HepG2 (cell line): Measurements from ENCODE around the gene GCNT4. TPM values are rescaled to one million over a fixed set of nuclear protein-coding genes. Genes with fewer than 3 reads are reported as not detected.

ENCODE experiments used
- ATAC-seq: fragments of 200-7000 bp; cut with Tn5 transposase; 3 replicates; pipeline ENCODE4 v1.9.1; 2020; ENCODE audit warnings: mild to moderate bottlenecking, moderate library complexity
- BruUV-seq: library from RNA; stranded (reverse); fragments of 400-500 nt; replicated peaks from 2 replicates; lab custom pipeline; 2021; lab: Mats Ljungman, UMichigan
- CTCF ChIA-PET: fragments of 300-600 bp; formaldehyde crosslinking; extraction: SDS; loops from one replicate; lab custom pipeline; 2021; ENCODE audit warnings: low total read pairs, inconsistent platforms, low intra/inter-chr PET ratio; lab: Yijun Ruan, JAX
- POLR2A ChIA-PET: fragments of 350-600 bp; sonication (Branson Sonifier 250); formaldehyde crosslinking; loops from one replicate; lab custom pipeline; 2020; ENCODE audit warnings: antibody characterized with exemption, inconsistent platforms; lab: Yijun Ruan, JAX
- DNase-seq: peaks from one replicate; pipeline ENCODE4 v3.0.0-alpha.2; 2015; ENCODE audit warnings: low spot score
- FAIRE-seq: peaks from 3 replicates; lab custom pipeline; 2011; peaks lifted over from hg19 to GRCh38; lab: Jason Lieb, UNC
- H2AFZ ChIP-seq: one replicate; pipeline ENCODE4 v1.6.1; 2011; ENCODE audit warnings: low read length, inconsistent platforms
- H3K27ac ChIP-seq: fragments of 300-600 bp; 3 replicates; pipeline ENCODE4 v1.8.0; 2011; ENCODE audit warnings: mixed run types, mild to moderate bottlenecking, mixed read lengths, low read length, inconsistent platforms; ENCODE audit not compliant: insufficient read depth; ENCODE audit errors: extremely low read length
- H3K27me3 ChIP-seq, 2 experiments: fragments of 200-600 bp in 1 of 2; 2 replicates in 1 of 2; 3 replicates in 1 of 2; pipeline versions ENCODE4 v1.6.0 to v1.8.0; 2011; ENCODE audit warnings: low read length in 2 of 2, mild to moderate bottlenecking in 2 of 2, moderate library complexity in 2 of 2, inconsistent platforms in 1 of 2; ENCODE audit not compliant: insufficient read depth in 2 of 2, control insufficient read depth in 1 of 2
- H3K36me3 ChIP-seq, 2 experiments: fragments of 200-600 bp in 1 of 2; replicated peaks in 1 of 2; 2 replicates in 1 of 2; 3 replicates in 1 of 2; pipeline versions ENCODE4 v1.5.1 to v1.8.0; 2011; ENCODE audit warnings: low read length in 2 of 2, inconsistent platforms in 1 of 2; ENCODE audit not compliant: insufficient read depth in 2 of 2, control insufficient read depth in 1 of 2
- H3K4me1 ChIP-seq: 2 replicates; pipeline ENCODE4 v1.5.1; 2012; ENCODE audit warnings: low read length, inconsistent platforms; ENCODE audit not compliant: insufficient read depth
- H3K4me2 ChIP-seq: 2 replicates; pipeline ENCODE4 v1.6.0; 2011; ENCODE audit warnings: low read depth, low read length, inconsistent platforms
- H3K4me3 ChIP-seq, 3 experiments: fragments of 200-600 bp in 1 of 3; sonication (generic), shearing (Covaris generic) in 1 of 3; replicated peaks in 1 of 3; 2 replicates each; pipeline ENCODE4 v1.5.1; 2011 to 2016; ENCODE audit warnings: low read length in 3 of 3, inconsistent platforms in 2 of 3, low read depth in 2 of 3, mild to moderate bottlenecking in 2 of 3, control low read depth in 1 of 3, mixed read lengths in 1 of 3; ENCODE audit not compliant: insufficient read depth in 1 of 3
- H3K79me2 ChIP-seq: one replicate; pipeline ENCODE4 v1.6.1; 2011; ENCODE audit warnings: low read length, inconsistent platforms; ENCODE audit not compliant: insufficient read depth
- H3K9ac ChIP-seq: 2 replicates; pipeline ENCODE4 v1.6.0; 2011; ENCODE audit warnings: mild to moderate bottlenecking, low read depth, low read length, inconsistent platforms; ENCODE audit not compliant: insufficient read depth
- H3K9me3 ChIP-seq: 2 replicates; pipeline ENCODE4 v1.5.1; 2012; ENCODE audit warnings: mild to moderate bottlenecking, low read length
- H4K20me1 ChIP-seq: 2 replicates; pipeline ENCODE4 v1.6.0; 2011; ENCODE audit warnings: inconsistent platforms, mild to moderate bottlenecking, low read length, moderate library complexity; ENCODE audit not compliant: insufficient read depth
- CBX5 ChIP-seq: sonication (generic); formaldehyde crosslinking; IDR thresholded peaks from 2 replicates; pipeline ENCODE4 v1.4.0; 2020; ENCODE audit warnings: missing genetic modification reagents, borderline replicate concordance
- IRF2 ChIP-seq: IDR thresholded peaks from 2 replicates; pipeline ENCODE4 v1.6.1; 2018; ENCODE audit warnings: missing genetic modification reagents, missing compliant biosample characterization
- NFIB ChIP-seq: sonication (generic); formaldehyde crosslinking; IDR thresholded peaks from 2 replicates; pipeline ENCODE4 v1.9.0; 2021; ENCODE audit warnings: missing genetic modification reagents, mild to moderate bottlenecking, borderline replicate concordance
- NR2C2 ChIP-seq: sonication (generic); formaldehyde crosslinking; IDR thresholded peaks from 2 replicates; pipeline ENCODE4 v1.4.0; 2020; ENCODE audit warnings: missing genetic modification reagents, mild to moderate bottlenecking, moderate library complexity, borderline replicate concordance
- RERE ChIP-seq: IDR thresholded peaks from 2 replicates; pipeline ENCODE4 v1.6.1; 2016; ENCODE audit warnings: low read depth, missing genetic modification reagents, missing compliant biosample characterization
- RFX3 ChIP-seq: IDR thresholded peaks from 2 replicates; pipeline ENCODE4 v1.6.1; 2016; ENCODE audit warnings: missing biosample characterization, missing genetic modification reagents
- ZBTB25 ChIP-seq: IDR thresholded peaks from 2 replicates; pipeline ENCODE4 v1.6.1; 2018; ENCODE audit warnings: missing genetic modification reagents
- ZEB1 ChIP-seq: IDR thresholded peaks from 2 replicates; pipeline ENCODE4 v1.6.1; 2012; ENCODE audit warnings: mild to moderate bottlenecking, low read depth, inconsistent platforms; ENCODE audit not compliant: insufficient replicate concordance
- ZGPAT ChIP-seq: IDR thresholded peaks from 2 replicates; pipeline ENCODE4 v1.6.1; 2016; ENCODE audit warnings: mild to moderate bottlenecking
- ZNF382 ChIP-seq: sonication (generic); formaldehyde crosslinking; IDR thresholded peaks from 2 replicates; pipeline ENCODE4 v1.5.0; 2020; ENCODE audit warnings: missing genetic modification reagents, mild to moderate bottlenecking, borderline replicate concordance
- ZNF672 ChIP-seq: sonication (generic); formaldehyde crosslinking; IDR thresholded peaks from 2 replicates; pipeline ENCODE4 v1.8.1; 2022; ENCODE audit warnings: missing genetic modification reagents
- ZNF761 ChIP-seq: sonication (generic); formaldehyde crosslinking; conservative IDR thresholded peaks from 2 replicates; pipeline ENCODE4 v1.4.0; 2020; ENCODE audit warnings: mild to moderate bottlenecking, missing genetic modification reagents
- ZSCAN20 ChIP-seq: sonication (generic); formaldehyde crosslinking; IDR thresholded peaks from 2 replicates; pipeline ENCODE4 v1.4.0; 2020; ENCODE audit warnings: missing genetic modification reagents, mild to moderate bottlenecking, borderline replicate concordance
- in situ Hi-C: cut with HindIII; loops from 2 replicates; pipeline ENCODE4 v1.10.0; 2017; ENCODE audit warnings: low pct_unique_long_range_greater_than_20kb; ENCODE audit not compliant: extremely low pct_ligation_motif_present
- intact Hi-C: fragments of 100-400 bp; cut with micrococcal nuclease; formaldehyde crosslinking; loops from one replicate; pipeline ENCODE4 v1.10.0; 2022; ENCODE audit not compliant: unreplicated experiment
- polyA plus RNA-seq, 8 experiments: library from polyadenylated mRNA; depleted of rRNA in 3 of 8; stranded (reverse) in 7 of 8; unstranded in 1 of 8; fragments of >200 nt; fragmentation: Illumina TruSeq in 4 of 8; extraction: Trizol in 4 of 8; gene quantifications; 2 replicates each; pipeline versions ENCODE4 v1.2.1 to v1.2.3, GENCODE V29; 2011 to 2016; ENCODE audit warnings: low read depth in 4 of 8, missing spikeins in 1 of 8, mixed read lengths in 1 of 8; ENCODE audit not compliant: insufficient read depth in 1 of 8
- total RNA-seq, 5 experiments: library from RNA; depleted of rRNA; stranded (reverse); fragments of >200 nt; fragmentation: Illumina TruSeq; extraction: Trizol; gene quantifications; 2 replicates each; pipeline ENCODE4 v1.2.3, GENCODE V29; 2016; ENCODE audit warnings: low read depth in 1 of 5
- TF ChIP-seq, protein P1 (sequence below): sonication (generic); formaldehyde crosslinking; IDR thresholded peaks from 2 replicates; pipeline ENCODE4 v1.4.0; 2020; ENCODE audit warnings: missing genetic modification reagents

The GCNT4 gene
- total and polyA plus RNA-seq, 2 of the 13 experiments (the other 11 are each of a cell fraction or from before 2014, with no cell fraction given): 0.22 to 0.38 TPM

DNA sequence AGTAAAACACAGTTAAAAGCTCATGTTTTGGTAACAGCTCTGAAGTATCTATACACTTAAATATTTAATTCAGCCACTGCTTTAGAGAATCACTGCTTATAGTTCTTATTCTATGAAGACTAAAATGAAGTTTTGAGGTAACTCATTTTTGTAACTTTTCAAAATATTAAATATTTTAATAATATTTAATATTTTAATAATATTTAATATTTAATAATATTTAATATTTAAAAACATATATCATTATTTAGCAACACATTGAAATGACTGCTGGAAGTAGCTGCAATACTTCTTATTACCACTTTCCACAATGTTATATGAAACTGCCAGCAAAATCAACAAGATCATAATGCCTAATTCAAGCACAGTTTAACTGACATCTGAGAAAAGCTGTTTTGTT lies 18.7 kb upstream of the GCNT4 start:
- ChIA-PET CTCF (no interaction called here), POLR2A (no interaction called here)
- no peak overlapping the region for H2AFZ ChIP-seq
- intact Hi-C loops: no loop called here
- ATAC-seq (no peak), FAIRE-seq (no peak), DNase-seq (no peak)
- in situ Hi-C loops: no loop called here
- H3K4me2 ChIP-seq: no peak overlapping the region
- H3K9ac ChIP-seq: no peak overlapping the region
- no peaks in the 10 kb centered on the region for H3K4me1 ChIP-seq
- no peaks in the 10 kb centered on the region for H3K36me3 ChIP-seq
- H3K79me2 ChIP-seq: no peaks in the 10 kb centered on the region
- no TSS peak for BruUV-seq
- H3K4me3 ChIP-seq: no peak overlapping the region
- H3K27me3 ChIP-seq: no peaks in the 10 kb centered on the region; a peak in 1 of 5 replicates
- H3K9me3 ChIP-seq: no peaks in the 10 kb centered on the region
- H4K20me1 ChIP-seq: no peaks in the 10 kb centered on the region
- H3K27ac ChIP-seq: no peak overlapping the region
- TF ChIP-seq RERE (CRISPR knock-in tag) (no peak), NR2C2 (no peak), ZGPAT (CRISPR knock-in tag) (no peak), ZNF672 (CRISPR knock-in tag) (no peak), ZNF382 (no peak), NFIB (CRISPR knock-in tag) (no peak), ZNF761 (CRISPR knock-in tag) (no peak), ZBTB25 (CRISPR knock-in tag) (no peak), IRF2 (CRISPR knock-in tag) (no peak), CBX5 (CRISPR knock-in tag) (no peak), ZEB1 (no peak), RFX3 (no peak), ZSCAN20 (no peak)
- TF ChIP-seq, protein P1, sequence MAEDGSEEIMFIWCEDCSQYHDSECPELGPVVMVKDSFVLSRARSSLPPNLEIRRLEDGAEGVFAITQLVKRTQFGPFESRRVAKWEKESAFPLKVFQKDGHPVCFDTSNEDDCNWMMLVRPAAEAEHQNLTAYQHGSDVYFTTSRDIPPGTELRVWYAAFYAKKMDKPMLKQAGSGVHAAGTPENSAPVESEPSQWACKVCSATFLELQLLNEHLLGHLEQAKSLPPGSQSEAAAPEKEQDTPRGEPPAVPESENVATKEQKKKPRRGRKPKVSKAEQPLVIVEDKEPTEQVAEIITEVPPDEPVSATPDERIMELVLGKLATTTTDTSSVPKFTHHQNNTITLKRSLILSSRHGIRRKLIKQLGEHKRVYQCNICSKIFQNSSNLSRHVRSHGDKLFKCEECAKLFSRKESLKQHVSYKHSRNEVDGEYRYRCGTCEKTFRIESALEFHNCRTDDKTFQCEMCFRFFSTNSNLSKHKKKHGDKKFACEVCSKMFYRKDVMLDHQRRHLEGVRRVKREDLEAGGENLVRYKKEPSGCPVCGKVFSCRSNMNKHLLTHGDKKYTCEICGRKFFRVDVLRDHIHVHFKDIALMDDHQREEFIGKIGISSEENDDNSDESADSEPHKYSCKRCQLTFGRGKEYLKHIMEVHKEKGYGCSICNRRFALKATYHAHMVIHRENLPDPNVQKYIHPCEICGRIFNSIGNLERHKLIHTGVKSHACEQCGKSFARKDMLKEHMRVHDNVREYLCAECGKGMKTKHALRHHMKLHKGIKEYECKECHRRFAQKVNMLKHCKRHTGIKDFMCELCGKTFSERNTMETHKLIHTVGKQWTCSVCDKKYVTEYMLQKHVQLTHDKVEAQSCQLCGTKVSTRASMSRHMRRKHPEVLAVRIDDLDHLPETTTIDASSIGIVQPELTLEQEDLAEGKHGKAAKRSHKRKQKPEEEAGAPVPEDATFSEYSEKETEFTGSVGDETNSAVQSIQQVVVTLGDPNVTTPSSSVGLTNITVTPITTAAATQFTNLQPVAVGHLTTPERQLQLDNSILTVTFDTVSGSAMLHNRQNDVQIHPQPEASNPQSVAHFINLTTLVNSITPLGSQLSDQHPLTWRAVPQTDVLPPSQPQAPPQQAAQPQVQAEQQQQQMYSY (CRISPR knock-in tag): no peak
